Esophagus muscularis mucosa (tissue), 4 donors: ENCODE data around the gene TNFRSF21.

Experiments
- EP300 ChIP-seq: sonication (generic); formaldehyde crosslinking; IDR thresholded peaks from one replicate; pipeline ENCODE4 v1.6.1; 2017; ENCODE audit warnings: antibody characterized with exemption
- POLR2A ChIP-seq: fragments of 450-650 bp; IDR thresholded peaks from one replicate; pipeline ENCODE4 v1.6.1; 2017; ENCODE audit warnings: antibody characterized with exemption, moderate library complexity, mild to moderate bottlenecking, low read depth
- TF ChIP-seq, protein P1 (sequence below), 3 experiments: fragments of 200-600 bp in 2 of 3; fragments of 450-650 bp in 1 of 3; sonication (generic) in 2 of 3; IDR thresholded peaks; one replicate each; pipeline ENCODE4 v1.5.1; 2017 to 2019; ENCODE audit warnings: antibody characterized with exemption in 3 of 3, mild to moderate bottlenecking in 2 of 3, moderate library complexity in 1 of 3

- TF ChIP-seq, protein P1, sequence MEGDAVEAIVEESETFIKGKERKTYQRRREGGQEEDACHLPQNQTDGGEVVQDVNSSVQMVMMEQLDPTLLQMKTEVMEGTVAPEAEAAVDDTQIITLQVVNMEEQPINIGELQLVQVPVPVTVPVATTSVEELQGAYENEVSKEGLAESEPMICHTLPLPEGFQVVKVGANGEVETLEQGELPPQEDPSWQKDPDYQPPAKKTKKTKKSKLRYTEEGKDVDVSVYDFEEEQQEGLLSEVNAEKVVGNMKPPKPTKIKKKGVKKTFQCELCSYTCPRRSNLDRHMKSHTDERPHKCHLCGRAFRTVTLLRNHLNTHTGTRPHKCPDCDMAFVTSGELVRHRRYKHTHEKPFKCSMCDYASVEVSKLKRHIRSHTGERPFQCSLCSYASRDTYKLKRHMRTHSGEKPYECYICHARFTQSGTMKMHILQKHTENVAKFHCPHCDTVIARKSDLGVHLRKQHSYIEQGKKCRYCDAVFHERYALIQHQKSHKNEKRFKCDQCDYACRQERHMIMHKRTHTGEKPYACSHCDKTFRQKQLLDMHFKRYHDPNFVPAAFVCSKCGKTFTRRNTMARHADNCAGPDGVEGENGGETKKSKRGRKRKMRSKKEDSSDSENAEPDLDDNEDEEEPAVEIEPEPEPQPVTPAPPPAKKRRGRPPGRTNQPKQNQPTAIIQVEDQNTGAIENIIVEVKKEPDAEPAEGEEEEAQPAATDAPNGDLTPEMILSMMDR (IDR thresholded peaks at IDR 0.05), result no peak
- no peak for TF ChIP-seq POLR2A
- TF ChIP-seq EP300, result no peak
These were observed 2.1 kb downstream of the TNFRSF21 start for GRCh38 chr6:47307362-47308197.
